ENCODE measurements around the gene COL18A1. TPM values are rescaled to one million over a fixed set of nuclear protein-coding genes. Genes with fewer than 3 reads are reported as not detected.

Gene COL18A1
- total RNA-seq, 1 donor from 2014 or later = 52.6 TPM

GRCh38 chr21:45488931-45489721, 84.2 kb downstream of the COL18A1 start:
- Histone ChIP-seq H3K4me3 (no peak overlapping the region), H3F3A (ENCODE audit: low read depth) (peaks cover 7% of the 10 kb centered on the region), H3K27ac (peak overlapping the region; percentile 46), H2AFZ (replicated peaks) (no peak overlapping the region), H3K4me2 (peak overlapping the region; percentile 27), H3K79me2 (ENCODE audit: low read depth) (no peaks in the 10 kb centered on the region), H3K9me3 (ENCODE audit: low read depth) (no peaks in the 10 kb centered on the region), H3K36me3 (no peaks in the 10 kb centered on the region), H3K4me1 (peaks cover 19% of the 10 kb centered on the region), H4K20me1 (ENCODE audit: low read depth) (peaks cover 22% of the 10 kb centered on the region), H3K27me3 (no peaks in the 10 kb centered on the region), H3K9ac (no peak overlapping the region)
- Mint-ChIP-seq H3K9me3 (no peaks in the 10 kb centered on the region), H3K27me3 (ENCODE audit: insufficient read depth, low read depth) (no peaks in the 10 kb centered on the region), H3K27ac (no peak overlapping the region), H3K36me3 (peaks cover 6% of the 10 kb centered on the region), H3K4me3 (no peak overlapping the region), H3K4me1 (peaks cover 14% of the 10 kb centered on the region)
- TF ChIP-seq, protein P1, sequence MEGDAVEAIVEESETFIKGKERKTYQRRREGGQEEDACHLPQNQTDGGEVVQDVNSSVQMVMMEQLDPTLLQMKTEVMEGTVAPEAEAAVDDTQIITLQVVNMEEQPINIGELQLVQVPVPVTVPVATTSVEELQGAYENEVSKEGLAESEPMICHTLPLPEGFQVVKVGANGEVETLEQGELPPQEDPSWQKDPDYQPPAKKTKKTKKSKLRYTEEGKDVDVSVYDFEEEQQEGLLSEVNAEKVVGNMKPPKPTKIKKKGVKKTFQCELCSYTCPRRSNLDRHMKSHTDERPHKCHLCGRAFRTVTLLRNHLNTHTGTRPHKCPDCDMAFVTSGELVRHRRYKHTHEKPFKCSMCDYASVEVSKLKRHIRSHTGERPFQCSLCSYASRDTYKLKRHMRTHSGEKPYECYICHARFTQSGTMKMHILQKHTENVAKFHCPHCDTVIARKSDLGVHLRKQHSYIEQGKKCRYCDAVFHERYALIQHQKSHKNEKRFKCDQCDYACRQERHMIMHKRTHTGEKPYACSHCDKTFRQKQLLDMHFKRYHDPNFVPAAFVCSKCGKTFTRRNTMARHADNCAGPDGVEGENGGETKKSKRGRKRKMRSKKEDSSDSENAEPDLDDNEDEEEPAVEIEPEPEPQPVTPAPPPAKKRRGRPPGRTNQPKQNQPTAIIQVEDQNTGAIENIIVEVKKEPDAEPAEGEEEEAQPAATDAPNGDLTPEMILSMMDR (IDR thresholded peaks at IDR 0.05) = no peak
- TF ChIP-seq EZH2 (IDR thresholded peaks at IDR 0.05) = no peak
- no peak for TF ChIP-seq EZH2phosphoT487 (IDR thresholded peaks at IDR 0.05)
- peak; percentile 52 for DNase-seq (ENCODE audit: low spot score)

DNA sequence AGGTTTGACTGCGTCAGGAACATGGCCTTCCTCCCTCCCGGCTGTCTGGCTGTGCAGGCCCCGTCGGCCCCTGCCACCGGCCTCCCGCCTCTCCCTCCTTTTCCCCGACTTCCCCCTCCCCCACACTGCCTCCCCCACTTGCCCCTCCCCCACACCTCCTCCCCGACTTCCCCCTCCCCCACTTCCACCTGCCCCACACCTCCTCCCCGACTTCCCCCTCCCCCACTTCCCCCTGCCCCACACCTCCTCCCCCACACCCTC, 84.7 kb downstream of the COL18A1 start:
- H3K27me3 ChIP-seq = no peaks in the 10 kb centered on the region
- no peak overlapping the region for H2AFZ ChIP-seq (replicated peaks)
- H3K79me2 ChIP-seq (ENCODE audit: low read depth) = no peaks in the 10 kb centered on the region
- H3K9me3 Mint-ChIP-seq = no peaks in the 10 kb centered on the region
- H3K4me3 Mint-ChIP-seq = no peak overlapping the region
- H3K27ac ChIP-seq = no peak overlapping the region
- H3K4me1 ChIP-seq = peaks cover 19% of the 10 kb centered on the region
- H3K36me3 Mint-ChIP-seq = peaks cover 1% of the 10 kb centered on the region
- peaks cover 14% of the 10 kb centered on the region for H3K4me1 Mint-ChIP-seq
- TF ChIP-seq, protein P1 (IDR thresholded peaks at IDR 0.05) = no peak
- no peak for TF ChIP-seq EZH2 (IDR thresholded peaks at IDR 0.05)
- no peak for TF ChIP-seq EZH2phosphoT487 (IDR thresholded peaks at IDR 0.05)
- H3K9me3 ChIP-seq (ENCODE audit: low read depth) = no peaks in the 10 kb centered on the region
- peaks cover 22% of the 10 kb centered on the region for H4K20me1 ChIP-seq (ENCODE audit: low read depth)
- H3K27ac Mint-ChIP-seq = no peak overlapping the region
- H3K4me3 ChIP-seq = no peak overlapping the region
- H3K4me2 ChIP-seq = no peak overlapping the region
- no peak for DNase-seq (ENCODE audit: low spot score)
- no peaks in the 10 kb centered on the region for H3K36me3 ChIP-seq
- no peaks in the 10 kb centered on the region for H3K27me3 Mint-ChIP-seq (ENCODE audit: insufficient read depth, low read depth)
- H3F3A ChIP-seq (ENCODE audit: low read depth) = peaks cover 7% of the 10 kb centered on the region
- H3K9ac ChIP-seq = no peak overlapping the region

DNA sequence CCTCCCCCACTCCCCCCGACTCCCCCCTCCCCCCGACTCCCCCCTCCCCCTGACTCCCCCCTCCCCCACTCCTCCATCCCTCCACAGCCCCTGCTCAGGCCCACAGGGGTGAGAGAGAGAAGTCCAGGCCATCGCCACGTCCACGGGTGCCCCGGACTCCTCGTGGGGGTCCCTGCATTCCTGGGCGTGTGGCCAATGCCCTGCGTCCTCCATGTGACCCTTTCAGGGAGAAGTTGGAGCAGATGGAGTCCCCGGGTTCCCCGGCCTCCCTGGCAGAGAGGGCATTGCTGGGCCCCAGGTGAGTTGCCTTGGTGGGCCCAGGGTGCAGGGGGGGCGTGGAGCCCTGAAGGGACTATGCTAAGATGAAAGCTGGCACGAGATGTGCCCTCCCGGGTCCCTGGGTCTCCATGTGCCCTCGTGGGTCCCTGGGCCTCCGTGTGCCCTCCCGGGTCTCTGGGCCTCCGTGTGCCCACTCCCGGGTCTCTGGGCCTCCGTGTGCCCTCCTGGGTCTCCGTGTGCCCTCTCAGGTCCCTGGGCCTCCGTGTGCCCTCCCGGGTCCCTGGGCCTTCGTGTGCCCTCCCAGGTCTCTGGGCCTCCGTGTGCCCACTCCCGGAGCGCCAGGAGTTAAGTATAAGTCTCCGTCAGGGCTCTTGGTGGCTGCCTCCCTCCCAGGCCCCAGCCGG, 85.2 kb downstream of the COL18A1 start:
- TF ChIP-seq, protein P1 (IDR thresholded peaks at IDR 0.05) = no peak
- no peak for TF ChIP-seq EZH2phosphoT487 (IDR thresholded peaks at IDR 0.05)
- TF ChIP-seq EZH2 (IDR thresholded peaks at IDR 0.05) = no peak
- Mint-ChIP-seq H3K36me3 (no peaks in the 10 kb centered on the region), H3K4me3 (no peak overlapping the region), H3K27me3 (ENCODE audit: insufficient read depth, low read depth) (no peaks in the 10 kb centered on the region), H3K4me1 (peaks cover 14% of the 10 kb centered on the region), H3K27ac (no peak overlapping the region), H3K9me3 (no peaks in the 10 kb centered on the region)
- Histone ChIP-seq H3K27ac (no peak overlapping the region), H3K9ac (no peak overlapping the region), H3F3A (ENCODE audit: low read depth) (peaks cover 7% of the 10 kb centered on the region), H2AFZ (replicated peaks) (no peak overlapping the region), H3K27me3 (no peaks in the 10 kb centered on the region), H4K20me1 (ENCODE audit: low read depth) (peaks cover 22% of the 10 kb centered on the region), H3K4me2 (no peak overlapping the region), H3K9me3 (ENCODE audit: low read depth) (no peaks in the 10 kb centered on the region), H3K4me3 (no peak overlapping the region), H3K4me1 (peaks cover 19% of the 10 kb centered on the region), H3K36me3 (no peaks in the 10 kb centered on the region), H3K79me2 (ENCODE audit: low read depth) (no peaks in the 10 kb centered on the region)
- DNase-seq (ENCODE audit: low spot score) = no peak
